ENCODE results near the gene EDEM1.

Gene EDEM1

DNA sequence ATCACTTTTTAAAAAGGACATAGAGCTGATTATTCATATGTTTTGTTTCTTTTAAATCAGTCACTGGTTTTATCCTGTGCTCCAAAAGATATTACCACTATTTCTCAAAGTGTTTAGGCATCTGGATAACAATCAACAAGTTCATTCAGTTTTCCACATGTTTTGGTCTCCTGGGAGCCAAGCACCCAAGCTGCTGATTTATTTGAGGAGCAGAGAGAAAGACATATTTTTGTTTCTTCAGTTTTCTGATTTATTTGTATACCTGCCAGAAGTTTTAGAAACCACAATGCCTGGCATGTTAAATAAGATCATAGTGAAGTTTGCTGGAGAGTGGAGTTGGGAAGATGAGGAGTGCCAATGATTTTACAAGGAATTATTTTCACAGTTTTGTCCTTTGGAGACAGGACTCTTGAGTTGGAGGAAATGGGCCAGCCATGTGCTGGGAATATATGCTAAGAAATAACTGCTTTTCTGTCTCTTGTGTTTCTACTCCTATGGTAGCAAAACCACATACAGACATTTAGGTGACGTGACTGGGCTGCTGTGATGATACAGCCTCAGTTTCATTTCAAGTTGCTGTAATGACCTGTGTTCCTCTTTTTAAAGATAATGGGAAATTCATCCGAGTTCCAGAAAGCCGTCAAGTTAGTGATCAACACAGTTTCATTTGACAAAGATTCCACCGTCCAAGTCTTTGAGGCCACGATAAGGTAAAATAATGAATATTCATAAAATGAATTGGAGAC lies 11.7 kb downstream of the EDEM1 start:
- no peak for DNase-seq (ENCODE audit: low read depth)

DNA sequence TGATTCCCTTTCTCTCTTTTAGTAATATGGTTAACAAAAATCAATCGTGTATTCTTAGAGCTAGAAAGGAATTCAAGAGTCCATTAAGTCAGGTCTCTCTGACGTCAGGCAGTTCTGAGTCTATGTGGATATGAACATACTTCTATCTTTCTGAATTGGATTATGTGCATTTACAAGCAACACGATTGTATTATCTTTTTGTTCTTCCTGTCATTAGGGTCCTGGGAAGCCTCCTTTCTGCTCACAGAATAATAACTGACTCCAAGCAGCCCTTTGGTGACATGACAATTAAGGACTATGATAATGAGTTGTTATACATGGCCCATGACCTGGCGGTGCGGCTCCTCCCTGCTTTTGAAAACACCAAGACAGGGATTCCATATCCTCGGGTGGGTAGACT lies 14.0 kb downstream of the EDEM1 start:
- DNase-seq (ENCODE audit: low read depth): no peak

DNA sequence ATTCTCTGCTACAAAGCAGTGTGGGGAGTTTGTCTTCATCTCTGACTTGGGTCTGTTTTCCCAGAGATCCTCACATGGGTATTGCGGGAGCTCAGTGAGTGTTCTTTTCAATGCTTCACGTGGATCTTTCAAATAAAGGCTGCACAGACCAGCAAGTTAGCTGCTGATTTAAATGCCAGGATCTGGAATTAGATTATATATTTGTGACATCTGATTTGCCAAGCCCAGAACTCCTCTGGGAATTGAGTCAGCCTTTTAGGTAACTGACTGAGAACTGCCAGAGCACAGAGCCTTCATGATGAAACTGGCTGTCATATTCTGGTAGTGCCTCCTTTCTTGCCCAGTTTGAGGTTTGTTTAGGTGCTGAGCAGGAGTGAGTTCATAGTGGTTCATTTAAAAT lies 14.7 kb downstream of the EDEM1 start:
- DNase-seq (ENCODE audit: low read depth): no peak

DNA sequence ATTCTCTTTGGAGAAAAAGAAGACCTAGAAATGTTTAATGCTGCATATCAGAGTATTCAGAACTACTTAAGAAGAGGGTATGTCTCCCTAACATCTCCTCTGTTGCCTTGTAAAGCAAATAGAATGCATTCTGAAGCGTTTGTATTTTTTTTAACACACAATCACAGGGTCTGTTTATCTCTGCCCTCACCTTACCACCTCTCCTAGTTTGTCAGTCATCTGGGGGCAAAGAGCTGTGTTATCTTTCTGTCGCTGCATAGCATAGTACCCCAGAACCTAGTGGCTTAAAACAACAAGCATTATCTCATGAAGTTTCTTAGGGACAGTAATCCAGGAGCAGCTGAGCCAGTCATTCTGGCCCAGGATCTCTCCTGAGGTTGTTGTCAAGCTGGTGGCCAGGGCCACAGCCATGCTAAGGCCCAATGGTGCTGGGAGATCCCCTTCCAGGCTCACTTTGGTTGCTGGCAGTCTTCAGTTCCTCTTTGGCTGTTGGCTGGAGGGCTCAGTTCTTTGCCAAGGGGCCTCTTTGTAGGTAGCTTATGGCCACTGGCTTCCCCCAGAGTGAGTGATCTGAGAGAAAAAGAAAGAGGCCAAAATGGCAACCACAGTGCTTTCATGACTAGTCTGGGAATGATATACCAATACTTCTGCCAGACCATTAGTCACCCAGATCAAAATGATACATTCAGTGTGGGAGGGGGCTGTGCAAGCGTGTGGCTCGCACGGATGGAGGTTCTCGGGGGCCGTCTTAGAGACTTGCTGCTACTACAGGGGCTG lies 17.8 kb downstream of the EDEM1 start:
- no peak for DNase-seq (ENCODE audit: low read depth)

DNA sequence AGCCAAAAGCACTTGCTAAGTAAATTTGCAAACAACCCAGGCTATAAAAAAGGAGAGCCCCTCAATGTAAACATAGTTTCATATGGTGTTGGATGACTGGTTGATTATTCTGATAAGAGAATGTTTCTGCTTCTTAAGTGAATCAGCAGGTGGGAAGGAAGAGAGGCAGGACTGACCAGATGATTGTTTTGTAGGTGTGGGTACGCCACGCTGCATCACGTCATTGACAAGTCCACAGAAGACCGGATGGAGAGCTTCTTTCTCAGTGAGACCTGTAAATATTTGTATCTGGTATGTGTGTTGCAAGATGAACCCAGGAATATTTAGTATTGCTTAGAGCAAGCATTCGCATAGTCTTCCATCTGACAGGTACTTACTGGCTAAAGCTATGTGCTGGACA lies 23.4 kb downstream of the EDEM1 start:
- DNase-seq (ENCODE audit: low read depth): no peak

DNA sequence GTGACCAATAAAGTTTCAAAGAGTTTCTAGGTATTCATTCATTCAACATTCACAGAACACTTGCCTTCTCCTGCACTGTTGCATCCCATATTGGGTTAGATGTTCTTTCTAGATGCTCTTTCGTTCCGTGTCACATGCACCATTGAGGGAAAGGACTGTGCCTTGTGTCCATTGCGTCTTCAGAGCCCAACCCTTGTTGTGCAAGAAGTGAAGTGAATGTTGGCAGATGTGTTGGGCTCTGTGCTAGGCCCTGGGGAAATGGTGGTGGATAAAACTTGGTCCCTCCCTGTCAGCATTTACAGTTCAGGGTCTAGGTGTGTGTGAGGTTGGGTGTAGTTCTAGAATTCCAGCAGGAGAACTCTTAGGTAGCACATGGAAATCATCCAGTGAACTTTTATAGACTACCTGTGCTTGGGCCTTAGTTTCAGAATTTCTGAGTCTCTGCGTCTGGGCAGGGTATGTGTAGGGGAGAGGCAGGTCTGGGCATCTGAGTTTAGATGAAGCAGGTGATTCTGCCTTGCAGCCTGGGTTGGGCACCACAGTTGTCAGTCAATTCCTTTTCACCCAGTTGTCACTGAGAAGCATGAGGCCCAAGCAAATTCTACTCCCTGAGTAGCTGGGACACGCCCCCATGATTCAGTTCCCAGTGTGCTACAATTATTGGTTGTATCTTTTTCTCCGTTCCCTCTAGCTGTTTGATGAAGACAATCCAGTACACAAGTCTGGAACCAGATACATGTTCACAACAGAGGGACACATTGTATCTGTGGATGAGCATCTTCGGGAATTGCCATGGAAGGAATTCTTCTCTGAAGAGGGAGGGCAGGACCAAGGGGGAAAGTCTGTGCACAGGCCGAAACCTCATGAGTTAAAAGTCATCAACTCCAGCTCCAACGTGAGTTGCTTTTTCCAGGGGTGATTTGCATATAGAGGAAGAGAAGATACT lies 25.4 kb downstream of the EDEM1 start:
- DNase-seq (ENCODE audit: low read depth): no peak

DNA sequence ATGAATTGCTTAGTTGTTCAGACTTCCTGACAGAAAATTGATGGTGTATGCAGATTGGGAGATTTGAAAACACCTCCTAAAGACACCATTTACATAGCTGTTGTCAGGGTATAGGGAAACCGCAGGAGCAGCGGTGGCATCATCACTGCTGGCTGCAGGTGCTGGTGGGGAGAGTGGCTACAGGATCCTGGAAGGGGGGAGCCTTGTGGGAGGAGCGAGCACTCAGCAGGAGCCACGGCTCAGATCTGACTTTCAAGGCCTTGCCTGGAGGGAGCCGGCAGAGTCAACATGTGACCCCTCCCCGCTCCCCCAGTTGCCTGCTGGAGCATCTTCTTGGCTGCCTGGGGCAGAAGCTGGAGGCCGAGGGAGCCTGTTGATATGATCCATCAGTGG lies 26.1 kb downstream of the EDEM1 start:
- no peak for DNase-seq (ENCODE audit: low read depth)

DNA sequence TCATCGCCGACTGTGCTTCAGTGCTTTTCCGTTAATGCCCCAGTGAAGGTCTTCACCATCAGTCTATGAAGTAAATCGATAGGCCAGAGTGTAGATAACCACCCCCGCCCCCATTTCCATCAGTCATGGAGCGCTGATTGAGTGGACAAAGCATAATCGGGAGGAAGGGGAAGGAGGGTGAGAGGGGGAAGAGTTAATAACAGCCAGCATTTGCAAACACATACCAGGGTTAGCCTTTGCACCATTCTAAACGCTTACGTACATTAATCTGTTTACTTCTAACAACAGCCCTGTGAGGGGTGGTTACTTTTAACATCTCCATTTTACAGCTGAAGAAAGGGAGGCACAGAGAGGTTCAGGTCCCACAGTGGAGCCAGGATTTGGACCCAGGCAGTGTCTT lies 26.8 kb downstream of the EDEM1 start:
- DNase-seq (ENCODE audit: low read depth): no peak

DNA sequence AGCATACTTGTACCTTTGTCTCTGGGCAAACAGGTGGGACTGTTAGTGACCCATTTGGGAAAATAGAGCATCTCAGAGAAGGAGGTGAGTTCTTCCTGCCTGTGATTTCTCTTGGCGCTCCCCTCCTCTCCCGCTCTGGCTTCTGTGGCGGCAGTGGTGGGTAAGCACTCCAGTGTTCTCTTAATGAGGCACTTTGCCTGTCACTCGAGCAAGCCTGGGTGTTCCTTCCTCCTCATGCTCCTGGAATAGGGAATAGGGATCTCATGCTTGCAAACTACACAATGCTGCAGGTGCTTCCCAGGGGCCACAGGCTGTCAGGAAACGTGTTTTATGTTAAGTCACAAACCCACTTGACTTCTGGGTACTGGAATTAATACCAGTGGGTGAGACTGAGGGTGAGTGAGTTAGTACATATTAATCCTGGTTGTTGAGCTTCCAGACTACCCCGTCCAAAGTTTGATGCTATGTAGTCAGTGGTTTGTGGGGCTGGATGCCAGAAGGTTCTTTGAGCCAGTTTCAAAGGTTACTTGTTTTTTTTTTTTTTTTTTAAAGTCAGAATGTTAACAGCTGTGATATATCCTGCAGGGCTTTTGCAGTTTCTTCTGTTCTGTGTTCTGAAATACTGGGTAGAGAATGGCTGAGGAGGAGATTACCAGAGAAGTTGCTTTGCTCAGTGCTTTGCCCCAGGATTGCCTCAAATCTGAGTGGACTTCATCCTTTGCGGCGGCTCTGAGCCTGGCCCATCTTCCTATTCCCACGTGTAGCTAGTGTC lies 30.5 kb downstream of the EDEM1 start:
- no peak for DNase-seq (ENCODE audit: low read depth)

DNA sequence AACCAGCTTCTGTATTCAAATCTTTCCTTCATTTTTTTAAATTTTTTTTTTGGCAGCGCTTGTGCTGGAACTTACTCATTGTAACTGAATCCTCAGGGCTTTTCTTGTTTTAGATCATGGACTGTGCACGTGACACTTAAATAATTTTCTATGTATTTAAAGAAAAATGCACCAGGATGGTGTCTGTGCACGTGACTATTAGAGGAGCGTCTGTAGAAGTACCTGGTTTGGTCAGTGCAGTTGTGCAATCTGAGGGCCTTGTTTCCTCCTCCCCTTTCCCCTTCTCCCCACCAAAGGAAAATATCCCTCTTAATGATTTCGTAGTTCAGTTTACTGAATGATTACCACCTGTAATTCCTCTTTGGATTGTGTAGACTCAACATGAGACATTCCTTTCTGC lies 31.3 kb downstream of the EDEM1 start:
- DNase-seq (ENCODE audit: low read depth): no peak

DNA sequence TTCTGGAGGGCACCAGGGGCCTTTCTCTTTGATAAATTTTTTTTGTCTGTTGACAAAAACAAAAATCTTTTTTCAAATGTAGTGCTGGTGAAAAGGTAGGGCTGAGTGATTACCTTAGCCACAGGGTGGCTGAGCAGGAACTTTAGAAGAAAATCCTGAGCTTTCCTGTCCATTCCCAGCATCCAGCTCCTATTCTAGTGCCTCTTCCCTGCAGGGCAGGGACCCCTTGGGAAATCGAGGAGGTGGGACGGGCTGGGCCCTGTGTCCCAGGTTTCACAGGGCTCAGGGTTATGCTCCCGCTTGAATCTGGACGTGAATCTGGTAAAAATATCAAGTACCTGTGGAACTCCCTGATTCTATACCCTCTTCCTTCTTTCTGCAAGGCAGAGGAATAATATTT lies 31.7 kb downstream of the EDEM1 start:
- no peak for DNase-seq (ENCODE audit: low read depth)

DNA sequence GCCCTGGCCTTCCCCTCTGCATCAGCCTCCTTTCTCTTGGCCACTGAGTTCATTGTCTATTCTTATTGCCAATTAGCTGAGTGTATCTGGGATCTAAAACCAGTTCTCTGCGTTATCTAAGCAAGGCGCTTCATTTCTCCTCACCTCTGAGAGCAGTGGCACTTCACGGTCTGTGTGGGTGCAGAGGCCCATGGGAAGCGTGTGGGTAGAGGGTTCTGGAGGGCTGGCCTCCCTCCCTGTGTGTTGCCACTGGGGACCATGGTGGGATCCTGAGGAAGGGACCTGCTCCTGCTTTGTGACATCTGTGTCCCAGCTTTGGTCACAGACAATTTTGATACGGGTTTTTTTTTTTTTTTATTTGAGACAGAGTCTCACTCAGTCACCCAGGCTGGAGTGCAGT lies 32.7 kb downstream of the EDEM1 start:
- DNase-seq (ENCODE audit: low read depth): no peak

DNA sequence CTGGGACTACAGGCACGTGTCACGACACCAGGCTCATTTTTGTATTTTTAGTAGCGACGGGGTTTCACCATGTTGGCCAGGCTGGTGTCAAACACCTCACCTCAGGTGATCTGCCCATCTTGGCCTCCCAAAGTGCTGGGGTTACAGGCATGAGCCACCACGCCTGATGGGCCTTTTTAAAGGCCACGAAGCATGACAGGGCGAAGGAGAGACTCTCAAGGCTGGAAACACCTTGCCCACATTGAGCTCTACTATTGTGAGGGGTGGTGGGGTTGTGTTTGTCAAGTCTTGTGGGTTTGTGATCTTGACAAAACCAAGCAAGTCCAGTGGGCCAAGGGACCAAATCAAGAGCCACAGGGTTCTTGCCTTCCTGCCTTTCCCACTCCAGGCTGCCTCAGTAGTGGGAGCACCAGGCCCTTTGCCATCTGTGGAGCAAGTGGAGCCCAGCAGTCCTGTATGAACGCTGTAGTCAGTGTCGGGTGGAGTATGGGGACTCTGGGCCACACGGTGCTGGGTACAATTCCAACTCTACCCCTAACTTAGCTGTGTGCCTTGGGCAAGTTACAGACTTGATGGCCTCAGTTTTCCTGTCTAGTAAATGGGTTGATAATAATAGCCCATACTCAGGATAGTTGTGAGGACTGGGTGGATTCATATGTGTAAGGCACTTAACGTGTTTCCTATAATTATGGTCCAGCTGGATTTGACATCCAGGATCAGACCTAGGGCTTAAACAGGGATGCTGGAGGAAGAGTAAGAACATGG lies 33.3 kb downstream of the EDEM1 start:
- DNase-seq (ENCODE audit: low read depth): no peak

DNA sequence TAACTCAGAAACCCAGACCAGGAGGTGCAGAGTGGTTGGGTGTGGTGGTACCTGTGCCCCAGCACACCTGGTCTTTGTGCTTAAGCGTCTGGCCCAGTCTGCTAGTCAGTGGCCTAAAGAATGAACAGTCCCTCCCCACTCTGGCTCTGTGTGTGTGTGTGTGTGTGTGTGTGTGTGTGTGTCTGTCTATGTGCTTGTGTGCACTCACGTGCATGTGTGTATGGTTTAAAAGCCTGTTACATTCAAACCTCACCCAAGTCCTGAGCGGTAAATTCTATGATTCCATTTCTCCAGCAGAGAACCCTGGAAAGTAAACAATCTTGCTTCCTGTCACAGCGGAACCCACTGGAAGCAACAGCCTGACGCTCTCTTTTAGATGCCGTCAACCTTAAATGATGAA lies 34.2 kb downstream of the EDEM1 start:
- no peak for DNase-seq (ENCODE audit: low read depth)

DNA sequence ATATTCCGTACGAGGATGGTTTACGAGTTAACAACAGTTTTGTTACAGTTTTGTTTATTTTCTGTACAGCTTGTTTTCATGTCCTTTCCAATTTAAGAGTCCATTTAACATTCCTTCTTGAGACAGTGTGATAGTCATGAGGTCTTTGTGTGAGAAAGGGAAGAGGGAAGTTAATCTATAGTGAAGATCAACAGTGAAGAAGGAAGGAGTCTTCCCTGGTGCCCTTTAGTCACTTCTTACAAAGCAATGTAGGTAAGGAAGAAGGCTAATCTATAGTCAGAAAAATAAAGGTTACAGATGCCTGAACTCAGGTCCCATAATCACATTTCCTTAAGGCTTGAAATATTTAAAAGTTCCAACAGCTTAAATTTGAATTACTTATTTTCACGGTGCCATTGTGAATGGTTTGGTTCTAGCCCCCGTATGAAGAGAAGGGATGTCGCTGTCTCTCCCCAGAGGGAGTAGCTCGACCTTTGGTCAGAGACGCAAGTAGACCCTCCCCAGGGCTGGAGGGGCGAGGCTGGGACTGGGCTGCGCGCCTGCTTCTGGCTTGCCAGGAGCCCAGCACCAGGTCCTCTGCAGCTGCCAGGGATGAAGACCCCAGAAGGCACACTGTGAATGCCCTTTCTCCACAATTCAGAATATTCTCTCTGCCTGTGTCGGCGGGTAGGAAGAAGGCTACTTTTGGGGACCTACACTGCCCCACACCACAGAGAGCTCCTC lies 34.9 kb downstream of the EDEM1 start:
- DNase-seq (ENCODE audit: low read depth): no peak

DNA sequence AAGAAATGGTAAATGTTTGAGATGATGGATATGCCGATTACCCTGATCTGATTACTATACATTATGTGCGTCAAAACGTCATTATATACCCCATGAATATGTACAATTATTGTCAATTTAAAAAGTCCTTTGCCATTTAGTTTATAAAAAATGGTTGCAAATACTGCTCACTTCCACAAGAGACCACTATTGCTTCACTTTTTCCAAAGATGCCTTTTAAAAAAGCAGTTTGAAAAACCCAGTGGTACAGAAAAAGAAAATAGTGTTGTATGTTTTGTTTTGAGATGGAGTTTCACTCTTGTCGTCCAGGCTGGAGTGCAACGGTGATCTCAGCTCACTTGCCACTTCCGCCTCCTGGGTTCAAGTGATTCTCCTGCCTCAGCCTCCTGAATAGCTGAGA lies 39.3 kb downstream of the EDEM1 start:
- DNase-seq (ENCODE audit: low read depth): no peak

DNA sequence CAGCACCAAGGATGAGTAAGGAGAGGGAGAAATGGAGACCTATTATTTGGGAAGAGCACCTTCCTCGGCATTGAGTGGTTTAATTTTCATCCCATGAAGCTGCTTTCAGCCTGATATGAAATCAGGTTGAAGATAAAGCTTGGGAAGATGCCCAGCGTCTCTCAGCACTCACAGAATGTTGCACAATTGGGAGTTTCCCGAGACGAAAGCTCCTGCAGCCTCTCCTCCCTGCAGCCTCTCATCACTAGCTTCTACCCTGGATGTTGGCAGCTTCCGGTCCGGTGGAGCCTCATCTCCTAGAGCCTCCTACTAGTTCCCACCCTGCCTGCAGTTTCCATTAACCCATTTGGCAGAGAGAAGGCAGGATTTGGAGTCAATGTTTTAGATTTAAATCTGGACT lies 40.3 kb downstream of the EDEM1 start:
- DNase-seq (ENCODE audit: low read depth): no peak

DNA sequence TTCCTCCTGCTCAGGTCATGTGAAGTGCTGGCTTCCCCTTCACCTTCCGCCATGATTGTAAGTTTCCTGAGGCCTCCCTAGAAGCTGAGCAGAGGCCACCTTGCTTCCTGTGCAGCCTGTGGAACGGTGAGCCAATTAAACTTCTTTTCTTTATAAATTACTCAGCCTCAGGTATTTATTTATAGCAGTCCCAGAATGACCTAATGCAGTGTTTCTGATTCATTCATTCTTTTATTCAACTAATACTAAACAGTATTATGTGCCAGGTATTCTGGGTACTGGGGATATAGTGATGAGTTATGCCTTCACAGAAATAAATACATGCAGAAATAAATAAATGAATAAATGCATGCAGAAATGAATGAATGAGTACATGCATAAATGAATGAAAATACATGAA lies 41.9 kb downstream of the EDEM1 start:
- DNase-seq (ENCODE audit: low read depth): no peak

DNA sequence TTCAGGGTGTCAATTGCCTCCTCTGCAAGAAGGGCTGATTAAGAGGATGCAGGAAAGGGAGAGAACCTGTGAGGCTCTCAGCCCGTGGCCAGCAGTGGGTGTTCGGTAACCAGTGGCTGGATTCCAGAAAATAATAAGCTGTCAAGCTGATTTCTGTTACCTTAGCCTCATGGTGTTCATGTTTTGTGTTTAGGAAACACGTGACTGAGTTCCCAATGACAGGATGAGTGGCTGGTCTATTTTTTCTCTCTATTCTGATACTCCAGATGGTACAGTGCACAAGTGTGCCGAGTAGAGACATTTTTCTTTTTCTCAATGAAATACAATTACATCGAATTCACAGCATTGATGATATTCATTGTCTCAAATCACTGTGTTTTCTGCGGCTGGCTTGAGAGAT lies 43.6 kb downstream of the EDEM1 start:
- DNase-seq (ENCODE audit: low read depth): no peak

DNA sequence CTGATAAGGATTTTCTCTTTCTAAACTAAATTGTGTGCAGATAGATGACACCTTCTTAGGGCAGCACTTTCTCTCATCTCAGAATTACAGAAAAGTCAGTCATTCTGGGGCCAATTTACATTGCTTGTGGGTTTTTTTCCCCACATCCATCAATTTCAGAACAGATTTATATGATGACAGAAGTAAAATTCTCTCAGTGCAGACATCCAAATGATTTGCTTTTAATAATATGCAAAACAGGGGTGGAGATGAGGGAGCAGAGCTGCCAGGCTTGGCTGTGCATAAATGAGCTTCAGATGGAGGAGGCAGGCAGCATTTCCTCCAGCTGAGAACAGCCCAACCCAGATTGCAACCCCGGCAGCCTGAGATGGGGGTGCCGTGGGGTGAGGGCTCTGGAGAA lies 44.0 kb downstream of the EDEM1 start:
- no peak for DNase-seq (ENCODE audit: low read depth)

Data from T follicular helper cell (primary cell).